Osteoblast (primary cell): ENCODE results near the gene NUDT4. TPM values are rescaled to one million over a fixed set of nuclear protein-coding genes. Genes with fewer than 3 reads are reported as not detected.

Source experiments
- DNase-seq: peaks from one replicate; pipeline ENCODE4 v3.0.0; 2011; ENCODE audit warnings: low spot score, mixed read lengths; ENCODE audit not compliant: insufficient read length; ENCODE audit errors: missing footprints
- H2AFZ ChIP-seq: 2 replicates; pipeline ENCODE4 v1.6.0; 2011; ENCODE audit warnings: mild to moderate bottlenecking, low read length
- H3K27ac ChIP-seq: 2 replicates; pipeline ENCODE4 v1.5.1; 2011; ENCODE audit warnings: mild to moderate bottlenecking, low read depth, low read length, moderate library complexity
- H3K27me3 ChIP-seq: 2 replicates; pipeline ENCODE4 v1.6.0; 2012; ENCODE audit warnings: mild to moderate bottlenecking, control low read depth, inconsistent platforms, low read length, moderate library complexity; ENCODE audit not compliant: insufficient read depth
- H3K36me3 ChIP-seq: 2 replicates; pipeline ENCODE4 v1.5.1; 2011; ENCODE audit warnings: mild to moderate bottlenecking, low read length, control low read depth, moderate library complexity; ENCODE audit not compliant: insufficient read depth
- H3K4me1 ChIP-seq: 2 replicates; pipeline ENCODE4 v1.5.1; 2011; ENCODE audit warnings: mild to moderate bottlenecking, low read length, control low read depth, moderate library complexity; ENCODE audit not compliant: insufficient read depth
- H3K4me2 ChIP-seq: 2 replicates; pipeline ENCODE4 v1.6.0; 2011; ENCODE audit warnings: mild to moderate bottlenecking, low read length; ENCODE audit not compliant: insufficient read depth
- H3K4me3 ChIP-seq: fragments of 200-600 bp; sonication (generic); 3 replicates; pipeline ENCODE4 v1.5.1; 2012; ENCODE audit warnings: mild to moderate bottlenecking, low read length, inconsistent platforms; ENCODE audit not compliant: insufficient read depth
- H3K79me2 ChIP-seq: 2 replicates; pipeline ENCODE4 v1.6.0; 2012; ENCODE audit warnings: mild to moderate bottlenecking, low read length, control low read depth, inconsistent platforms; ENCODE audit not compliant: insufficient read depth
- H3K9me3 ChIP-seq: 2 replicates; pipeline ENCODE4 v1.5.1; 2011; ENCODE audit warnings: low read depth, low read length, control low read depth
- H4K20me1 ChIP-seq: 2 replicates; pipeline ENCODE4 v1.6.0; 2012; ENCODE audit warnings: mild to moderate bottlenecking, low read length, control low read depth; ENCODE audit not compliant: insufficient read depth
- total RNA-seq: library from RNA; depleted of rRNA; stranded (reverse); fragments of >200 nt; gene quantifications from 2 replicates; pipeline ENCODE4 v1.2.3, GENCODE V29; 2012
- TF ChIP-seq, protein P1 (sequence below): IDR thresholded peaks from 2 replicates; pipeline ENCODE4 v1.5.1; 2011; ENCODE audit warnings: mild to moderate bottlenecking, low read depth, low read length, moderate library complexity; ENCODE audit errors: extremely low read depth

Gene NUDT4
- total RNA-seq, 1 donor = 145 TPM

DNA sequence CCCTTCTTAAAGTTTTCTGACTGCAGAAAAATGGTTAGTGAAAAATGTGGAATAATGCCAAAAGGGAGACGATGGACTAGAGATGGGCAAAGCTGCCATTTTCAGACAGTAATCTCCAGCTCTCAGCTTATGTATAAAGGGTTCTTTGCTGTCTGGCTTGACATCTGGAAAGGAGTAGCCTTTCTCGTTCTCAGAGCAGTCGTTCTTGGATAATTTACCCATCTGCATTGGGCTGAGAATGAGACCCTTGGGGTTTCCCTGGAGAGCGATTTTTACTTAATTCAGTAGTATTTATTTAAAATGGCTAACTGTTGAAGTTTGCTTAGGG lies 1.2 kb downstream of the NUDT4 start:
- Histone ChIP-seq H2AFZ (peak overlapping the region; percentile 16), H3K36me3 (no peaks in the 10 kb centered on the region), H3K4me3 (peak overlapping the region; percentile 74), H3K27me3 (no peaks in the 10 kb centered on the region), H3K79me2 (peaks cover 58% of the 10 kb centered on the region), H3K4me1 (peaks cover 28% of the 10 kb centered on the region), H3K4me2 (peak overlapping the region; percentile 81), H3K9me3 (no peaks in the 10 kb centered on the region), H4K20me1 (peaks cover 39% of the 10 kb centered on the region), H3K27ac (peak overlapping the region; percentile 94)
- DNase-seq = peak; percentile 65
- TF ChIP-seq, protein P1, sequence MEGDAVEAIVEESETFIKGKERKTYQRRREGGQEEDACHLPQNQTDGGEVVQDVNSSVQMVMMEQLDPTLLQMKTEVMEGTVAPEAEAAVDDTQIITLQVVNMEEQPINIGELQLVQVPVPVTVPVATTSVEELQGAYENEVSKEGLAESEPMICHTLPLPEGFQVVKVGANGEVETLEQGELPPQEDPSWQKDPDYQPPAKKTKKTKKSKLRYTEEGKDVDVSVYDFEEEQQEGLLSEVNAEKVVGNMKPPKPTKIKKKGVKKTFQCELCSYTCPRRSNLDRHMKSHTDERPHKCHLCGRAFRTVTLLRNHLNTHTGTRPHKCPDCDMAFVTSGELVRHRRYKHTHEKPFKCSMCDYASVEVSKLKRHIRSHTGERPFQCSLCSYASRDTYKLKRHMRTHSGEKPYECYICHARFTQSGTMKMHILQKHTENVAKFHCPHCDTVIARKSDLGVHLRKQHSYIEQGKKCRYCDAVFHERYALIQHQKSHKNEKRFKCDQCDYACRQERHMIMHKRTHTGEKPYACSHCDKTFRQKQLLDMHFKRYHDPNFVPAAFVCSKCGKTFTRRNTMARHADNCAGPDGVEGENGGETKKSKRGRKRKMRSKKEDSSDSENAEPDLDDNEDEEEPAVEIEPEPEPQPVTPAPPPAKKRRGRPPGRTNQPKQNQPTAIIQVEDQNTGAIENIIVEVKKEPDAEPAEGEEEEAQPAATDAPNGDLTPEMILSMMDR = no peak

DNA sequence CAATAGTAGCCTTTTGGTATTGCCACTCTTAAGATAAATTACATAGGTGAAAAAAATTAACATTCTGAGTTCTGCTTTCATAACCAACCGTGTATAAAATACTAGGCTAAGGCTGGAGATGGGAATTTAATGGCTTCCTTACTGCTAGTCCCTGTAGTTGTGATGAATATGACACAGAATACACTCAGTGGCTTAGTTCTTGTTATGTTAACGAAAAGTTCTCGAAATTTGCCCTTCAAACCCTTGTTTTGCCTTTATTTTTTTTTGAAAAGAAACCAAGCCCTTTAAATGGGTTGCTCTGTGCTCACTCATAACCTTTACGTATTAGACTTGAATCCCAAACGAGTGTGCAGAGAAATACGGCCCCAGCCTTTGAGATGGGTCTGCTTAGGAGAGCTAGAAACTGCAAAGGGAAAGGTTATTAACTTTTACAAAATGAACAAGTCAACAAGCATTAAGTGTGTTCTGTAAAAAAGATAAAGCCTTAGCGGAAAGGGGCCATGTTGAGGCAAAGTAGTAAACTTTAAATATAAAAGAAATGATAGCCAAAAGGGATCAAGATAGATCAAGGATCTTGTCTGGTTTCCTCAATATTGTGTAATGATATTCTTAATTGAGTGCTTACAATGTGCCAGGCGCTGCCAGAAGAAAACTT lies 1.7 kb downstream of the NUDT4 start:
- peak; percentile 11 for DNase-seq
- H3K36me3 ChIP-seq = no peaks in the 10 kb centered on the region
- peak overlapping the region; percentile 74 for H3K4me3 ChIP-seq
- no peaks in the 10 kb centered on the region for H3K27me3 ChIP-seq
- H3K79me2 ChIP-seq = peaks cover 63% of the 10 kb centered on the region
- peaks cover 28% of the 10 kb centered on the region for H3K4me1 ChIP-seq
- H3K27ac ChIP-seq = peak overlapping the region; percentile 94
- peaks cover 39% of the 10 kb centered on the region for H4K20me1 ChIP-seq
- peak overlapping the region; percentile 81 for H3K4me2 ChIP-seq
- no peaks in the 10 kb centered on the region for H3K9me3 ChIP-seq
- H2AFZ ChIP-seq = no peak overlapping the region
- TF ChIP-seq, protein P1 = no peak

DNA sequence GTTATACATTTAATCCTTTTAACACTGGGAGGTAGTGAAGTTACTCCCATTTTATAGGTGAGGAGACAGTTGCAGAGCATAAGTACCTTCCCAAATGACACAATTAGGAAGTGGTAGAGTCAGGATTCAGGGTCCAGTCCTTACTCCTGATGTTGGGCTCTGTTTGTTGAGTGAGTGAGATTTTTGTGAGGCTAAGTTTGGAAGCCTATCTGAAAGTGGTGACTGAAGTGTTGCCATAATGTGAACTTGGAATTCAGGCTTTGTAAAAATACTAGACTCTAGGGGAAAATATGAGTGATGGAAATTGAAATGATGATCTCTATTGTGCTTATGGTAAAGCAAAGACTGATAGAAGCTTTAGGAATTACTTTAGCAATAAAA lies 2.2 kb downstream of the NUDT4 start:
- Histone ChIP-seq H3K4me2 (peak overlapping the region; percentile 81), H3K36me3 (no peaks in the 10 kb centered on the region), H4K20me1 (peaks cover 41% of the 10 kb centered on the region), H3K9me3 (no peaks in the 10 kb centered on the region), H3K79me2 (peaks cover 68% of the 10 kb centered on the region), H3K4me3 (peak overlapping the region; percentile 74), H3K4me1 (peaks cover 28% of the 10 kb centered on the region), H3K27ac (peak overlapping the region; percentile 94), H2AFZ (no peak overlapping the region), H3K27me3 (no peaks in the 10 kb centered on the region)
- TF ChIP-seq, protein P1 = no peak
- no peak for DNase-seq

DNA sequence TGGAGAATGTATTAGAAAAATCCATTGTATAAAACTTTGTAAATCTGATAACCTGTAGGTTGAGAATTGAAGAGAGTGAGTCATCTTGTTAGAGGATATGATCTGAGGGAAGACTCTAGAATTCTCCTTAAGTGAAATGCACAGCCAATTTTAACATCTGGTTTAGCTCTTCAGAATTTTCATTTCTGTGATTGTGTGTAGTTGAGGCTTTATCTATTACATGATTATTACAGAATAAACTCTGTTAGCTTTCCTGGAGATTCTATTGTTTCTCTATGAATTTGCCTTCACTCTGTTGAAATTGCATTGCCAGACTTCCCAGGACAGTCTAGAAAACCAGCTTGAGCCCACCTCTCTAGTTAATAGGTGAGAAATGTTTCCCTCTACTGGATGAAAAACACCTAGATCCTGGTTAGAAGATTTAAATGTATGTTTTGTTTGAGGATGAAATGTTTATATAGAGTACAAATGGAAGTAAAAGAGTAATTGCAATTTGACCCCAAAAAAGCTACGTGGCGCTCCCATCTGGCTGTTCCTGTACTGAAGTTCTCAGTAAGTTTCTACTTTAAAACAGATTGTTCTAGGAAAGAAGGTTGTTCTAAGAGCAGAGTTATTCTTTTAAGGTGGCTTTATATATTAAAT lies 2.9 kb downstream of the NUDT4 start:
- H4K20me1 ChIP-seq = peaks cover 46% of the 10 kb centered on the region
- TF ChIP-seq, protein P1 = peak; percentile 31
- H3K9me3 ChIP-seq = no peaks in the 10 kb centered on the region
- peak overlapping the region; percentile 94 for H3K27ac ChIP-seq
- H2AFZ ChIP-seq = no peak overlapping the region
- peaks cover 74% of the 10 kb centered on the region for H3K79me2 ChIP-seq
- peak overlapping the region; percentile 81 for H3K4me2 ChIP-seq
- H3K36me3 ChIP-seq = no peaks in the 10 kb centered on the region
- H3K4me1 ChIP-seq = peaks cover 28% of the 10 kb centered on the region
- H3K27me3 ChIP-seq = no peaks in the 10 kb centered on the region
- H3K4me3 ChIP-seq = peak overlapping the region; percentile 74
- DNase-seq = peak; percentile 25
